PFSK-1 (cell line): ENCODE results near the gene ORC4.

Experiments used
- POLR2AphosphoS5 ChIP-seq: IDR thresholded peaks from 2 replicates; pipeline ENCODE4 v1.6.1; 2012; ENCODE audit warnings: low read depth, mild to moderate bottlenecking, control low read depth, low read length, moderate library complexity
- REST ChIP-seq, 2 experiments: IDR thresholded peaks; 2 replicates each; pipeline versions ENCODE4 v1.6.1 to v1.8.0; 2011 to 2012; ENCODE audit warnings: low read depth in 2 of 2, low read length in 2 of 2, control low read depth in 1 of 2, inconsistent platforms in 1 of 2, mild to moderate bottlenecking in 1 of 2, moderate library complexity in 1 of 2; ENCODE audit not compliant: insufficient read depth in 1 of 2
- SIN3A ChIP-seq: IDR thresholded peaks from 2 replicates; pipeline ENCODE4 v1.6.1; 2012; ENCODE audit warnings: mild to moderate bottlenecking, low read length, moderate library complexity, borderline replicate concordance; ENCODE audit not compliant: insufficient read depth

- TF ChIP-seq POLR2AphosphoS5 (no peak), REST (IDR thresholded peaks at IDR 0.05; ENCODE audit: insufficient read depth in 1 of 2, low read depth in 2 of 2, low read length in 2 of 2) (no peak), SIN3A (no peak)
Observed at GRCh38 chr2:147927053-147927588, 93.4 kb downstream of the ORC4 start.
